Prostate gland (tissue), 2 donors: Measurements from ENCODE around the gene MAGI2.

ENCODE experiments used
- POLR2A ChIP-seq: fragments of 450-650 bp; IDR thresholded peaks from one replicate; pipeline ENCODE4 v1.6.1; 2016; ENCODE audit warnings: antibody characterized with exemption, mild to moderate bottlenecking
- POLR2AphosphoS5 ChIP-seq: sonication (generic); formaldehyde crosslinking; IDR thresholded peaks from one replicate; pipeline ENCODE4 v1.6.1; 2017; ENCODE audit warnings: antibody characterized with exemption
- TF ChIP-seq, protein P1 (sequence below), 4 experiments: fragments of 200-600 bp in 2 of 4; fragments of 450-650 bp in 2 of 4; sonication (generic) in 2 of 4; IDR thresholded peaks; 1 replicate in 3 of 4; 2 replicates in 1 of 4; pipeline ENCODE4 v1.5.1; 2016 to 2019; ENCODE audit warnings: antibody characterized with exemption in 4 of 4, mild to moderate bottlenecking in 2 of 4, moderate library complexity in 2 of 4

DNA sequence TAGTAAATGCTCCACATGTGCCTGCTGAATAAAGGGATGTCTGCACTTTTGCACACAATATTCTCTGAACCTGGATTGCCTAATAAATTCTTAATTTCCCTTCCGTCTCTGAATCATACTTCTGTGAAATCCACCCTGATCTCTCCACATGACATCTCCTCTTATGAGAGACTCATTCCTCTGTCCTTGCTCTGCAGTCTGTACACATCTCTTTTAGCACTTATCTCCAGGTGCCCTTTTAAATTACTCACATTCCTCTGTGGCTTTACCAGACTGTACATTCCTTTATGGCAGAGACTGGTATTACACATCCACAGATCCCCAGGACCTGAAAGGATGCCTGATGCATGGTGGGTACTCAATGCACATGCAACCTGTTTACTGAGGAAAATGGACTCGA is 1127.3 kb downstream of the MAGI2 start:
- TF ChIP-seq, protein P1, sequence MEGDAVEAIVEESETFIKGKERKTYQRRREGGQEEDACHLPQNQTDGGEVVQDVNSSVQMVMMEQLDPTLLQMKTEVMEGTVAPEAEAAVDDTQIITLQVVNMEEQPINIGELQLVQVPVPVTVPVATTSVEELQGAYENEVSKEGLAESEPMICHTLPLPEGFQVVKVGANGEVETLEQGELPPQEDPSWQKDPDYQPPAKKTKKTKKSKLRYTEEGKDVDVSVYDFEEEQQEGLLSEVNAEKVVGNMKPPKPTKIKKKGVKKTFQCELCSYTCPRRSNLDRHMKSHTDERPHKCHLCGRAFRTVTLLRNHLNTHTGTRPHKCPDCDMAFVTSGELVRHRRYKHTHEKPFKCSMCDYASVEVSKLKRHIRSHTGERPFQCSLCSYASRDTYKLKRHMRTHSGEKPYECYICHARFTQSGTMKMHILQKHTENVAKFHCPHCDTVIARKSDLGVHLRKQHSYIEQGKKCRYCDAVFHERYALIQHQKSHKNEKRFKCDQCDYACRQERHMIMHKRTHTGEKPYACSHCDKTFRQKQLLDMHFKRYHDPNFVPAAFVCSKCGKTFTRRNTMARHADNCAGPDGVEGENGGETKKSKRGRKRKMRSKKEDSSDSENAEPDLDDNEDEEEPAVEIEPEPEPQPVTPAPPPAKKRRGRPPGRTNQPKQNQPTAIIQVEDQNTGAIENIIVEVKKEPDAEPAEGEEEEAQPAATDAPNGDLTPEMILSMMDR (IDR thresholded peaks at IDR 0.05), result no peak
- TF ChIP-seq POLR2AphosphoS5 (no peak), POLR2A (no peak)
